NCI-H2029 (cell line): Measurements from ENCODE around the gene MS4A4A.

Experiments used
- DNase-seq: peaks from one replicate; lab custom pipeline; 2025; lab: John Stamatoyannopoulos, UW

Gene MS4A4A

GRCh38 chr11:60348116-60348515 lies 67.7 kb downstream of the MS4A4A start:
- DNase-seq = no peak

- DNase-seq = no peak
Measured at GRCh38 chr11:60349990-60350389, 69.5 kb downstream of the MS4A4A start.

DNA sequence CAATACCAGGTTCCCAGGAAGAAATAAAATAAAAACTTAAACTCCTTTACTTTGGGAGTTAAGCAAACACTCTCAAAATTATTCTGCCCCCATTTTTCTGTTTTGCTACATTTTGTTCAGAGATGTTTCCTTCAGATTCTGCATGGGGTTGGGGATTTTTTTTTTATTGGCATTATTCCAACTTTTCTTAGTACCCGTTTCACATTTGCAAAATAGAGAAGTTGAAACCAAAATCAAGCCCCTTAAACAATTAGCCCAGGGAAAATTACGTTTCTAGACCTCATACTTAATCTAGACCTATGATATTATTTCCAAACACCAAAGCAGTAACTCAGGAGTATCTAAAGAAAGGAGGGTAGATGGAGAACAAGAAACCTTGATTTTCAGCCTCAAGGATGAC lies 77.3 kb downstream of the MS4A4A start:
- no peak for DNase-seq
